ENCODE data around the gene PPARG. TPM values are rescaled to one million over a fixed set of nuclear protein-coding genes. Genes with fewer than 3 reads are reported as not detected.

PPARG gene
- total and polyA plus RNA-seq, 10 of the 15 experiments (the other 5 are each of a cell fraction or from before 2014, with no cell fraction given): 0.06 to 0.86 (median 0.12) TPM; not detected in 5

DNA sequence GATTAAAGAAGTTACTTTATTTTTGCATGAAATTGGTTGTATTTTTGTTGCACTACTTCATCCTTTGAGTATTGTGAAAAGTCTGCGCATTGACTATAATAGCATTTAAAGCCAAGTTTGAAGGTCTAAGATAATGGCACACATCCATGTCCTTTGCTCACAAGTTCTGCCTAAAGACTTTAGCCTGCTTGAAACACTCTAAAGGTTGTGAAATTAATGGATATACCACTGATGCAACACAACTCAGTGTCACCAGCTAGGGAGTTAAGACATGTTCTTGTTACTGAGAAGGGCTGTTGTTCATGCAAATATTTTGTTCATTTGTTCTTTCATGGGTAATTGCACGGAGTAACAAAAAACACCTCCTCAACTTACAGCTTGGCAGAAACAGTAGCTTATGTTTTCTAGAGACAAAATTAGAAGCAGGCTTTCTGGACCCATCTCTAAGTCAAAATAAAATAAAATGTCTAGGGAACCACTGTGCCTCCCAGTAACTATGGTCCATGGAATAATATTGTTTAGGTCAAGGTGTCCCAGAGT, 83.9 kb downstream of the PPARG start (continued):
- TF ChIP-seq GATAD2B (conservative IDR thresholded peaks at IDR 0.05; ENCODE audit: low read depth) (no peak), NRF1 (conservative IDR thresholded peaks at IDR 0.05; ENCODE audit: low read depth, low read length) (no peak), MTA3 (IDR thresholded peaks at IDR 0.05; ENCODE audit: borderline replicate concordance, low read length) (no peak), CBFB (IDR thresholded peaks at IDR 0.05; ENCODE audit: low read depth) (no peak)
- TF ChIP-seq, protein P1, sequence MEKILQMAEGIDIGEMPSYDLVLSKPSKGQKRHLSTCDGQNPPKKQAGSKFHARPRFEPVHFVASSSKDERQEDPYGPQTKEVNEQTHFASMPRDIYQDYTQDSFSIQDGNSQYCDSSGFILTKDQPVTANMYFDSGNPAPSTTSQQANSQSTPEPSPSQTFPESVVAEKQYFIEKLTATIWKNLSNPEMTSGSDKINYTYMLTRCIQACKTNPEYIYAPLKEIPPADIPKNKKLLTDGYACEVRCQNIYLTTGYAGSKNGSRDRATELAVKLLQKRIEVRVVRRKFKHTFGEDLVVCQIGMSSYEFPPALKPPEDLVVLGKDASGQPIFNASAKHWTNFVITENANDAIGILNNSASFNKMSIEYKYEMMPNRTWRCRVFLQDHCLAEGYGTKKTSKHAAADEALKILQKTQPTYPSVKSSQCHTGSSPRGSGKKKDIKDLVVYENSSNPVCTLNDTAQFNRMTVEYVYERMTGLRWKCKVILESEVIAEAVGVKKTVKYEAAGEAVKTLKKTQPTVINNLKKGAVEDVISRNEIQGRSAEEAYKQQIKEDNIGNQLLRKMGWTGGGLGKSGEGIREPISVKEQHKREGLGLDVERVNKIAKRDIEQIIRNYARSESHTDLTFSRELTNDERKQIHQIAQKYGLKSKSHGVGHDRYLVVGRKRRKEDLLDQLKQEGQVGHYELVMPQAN (conservative IDR thresholded peaks at IDR 0.05): no peak
- TF ChIP-seq, protein P2, sequence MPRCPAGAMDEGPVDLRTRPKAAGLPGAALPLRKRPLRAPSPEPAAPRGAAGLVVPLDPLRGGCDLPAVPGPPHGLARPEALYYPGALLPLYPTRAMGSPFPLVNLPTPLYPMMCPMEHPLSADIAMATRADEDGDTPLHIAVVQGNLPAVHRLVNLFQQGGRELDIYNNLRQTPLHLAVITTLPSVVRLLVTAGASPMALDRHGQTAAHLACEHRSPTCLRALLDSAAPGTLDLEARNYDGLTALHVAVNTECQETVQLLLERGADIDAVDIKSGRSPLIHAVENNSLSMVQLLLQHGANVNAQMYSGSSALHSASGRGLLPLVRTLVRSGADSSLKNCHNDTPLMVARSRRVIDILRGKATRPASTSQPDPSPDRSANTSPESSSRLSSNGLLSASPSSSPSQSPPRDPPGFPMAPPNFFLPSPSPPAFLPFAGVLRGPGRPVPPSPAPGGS (IDR thresholded peaks at IDR 0.05; ENCODE audit: borderline replicate concordance, insufficient read depth, low read depth, low read length, poor library complexity, severe bottlenecking): no peak

DNA sequence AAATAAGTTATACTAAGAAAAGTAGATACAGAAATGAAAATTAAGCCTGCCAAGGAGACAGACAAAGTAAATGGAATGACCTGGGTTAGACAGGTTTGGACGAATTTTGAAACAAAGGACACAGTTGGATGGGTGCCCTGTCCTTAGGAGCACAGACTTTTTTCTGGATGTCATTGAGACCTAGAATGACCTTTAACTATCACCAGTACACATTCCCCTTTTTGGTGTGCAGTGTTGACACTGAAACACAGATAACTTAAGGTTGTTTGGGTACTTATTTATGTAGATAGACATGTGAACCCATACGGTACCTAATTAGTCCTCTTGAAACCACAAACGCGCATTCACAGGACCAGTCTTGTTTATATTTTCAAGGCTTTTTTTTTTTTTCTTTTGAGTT, 86.7 kb downstream of the PPARG start:
- peak; percentile 73 for ATAC-seq
- no peak overlapping the region for H3K27ac ChIP-seq (ENCODE audit: control insufficient read depth, insufficient read depth)
- in situ Hi-C loops (cut with MboI) (no loop called here), intact Hi-C loops (cut with micrococcal nuclease; ENCODE audit: unreplicated experiment) (no loop called here)
- H3K4me3 ChIP-seq: no peak overlapping the region
- no peaks in the 10 kb centered on the region; a peak in 2 of 4 replicates for H3K27me3 ChIP-seq (replicated peaks in 1 of 2; ENCODE audit: control insufficient read depth in 2 of 2, insufficient read depth in 2 of 2, low read length in 1 of 2)
- TF ChIP-seq NR2F1 (conservative IDR thresholded peaks at IDR 0.05) (no peak), KLF5 (IDR thresholded peaks at IDR 0.05; ENCODE audit: partially characterized antibody) (no peak), ZNF384 (IDR thresholded peaks at IDR 0.05; ENCODE audit: borderline replicate concordance, low read depth, low read length) (no peak), FOXK2 (IDR thresholded peaks at IDR 0.05) (no peak), NBN (IDR thresholded peaks at IDR 0.05) (no peak)
- TF ChIP-seq, protein P3, sequence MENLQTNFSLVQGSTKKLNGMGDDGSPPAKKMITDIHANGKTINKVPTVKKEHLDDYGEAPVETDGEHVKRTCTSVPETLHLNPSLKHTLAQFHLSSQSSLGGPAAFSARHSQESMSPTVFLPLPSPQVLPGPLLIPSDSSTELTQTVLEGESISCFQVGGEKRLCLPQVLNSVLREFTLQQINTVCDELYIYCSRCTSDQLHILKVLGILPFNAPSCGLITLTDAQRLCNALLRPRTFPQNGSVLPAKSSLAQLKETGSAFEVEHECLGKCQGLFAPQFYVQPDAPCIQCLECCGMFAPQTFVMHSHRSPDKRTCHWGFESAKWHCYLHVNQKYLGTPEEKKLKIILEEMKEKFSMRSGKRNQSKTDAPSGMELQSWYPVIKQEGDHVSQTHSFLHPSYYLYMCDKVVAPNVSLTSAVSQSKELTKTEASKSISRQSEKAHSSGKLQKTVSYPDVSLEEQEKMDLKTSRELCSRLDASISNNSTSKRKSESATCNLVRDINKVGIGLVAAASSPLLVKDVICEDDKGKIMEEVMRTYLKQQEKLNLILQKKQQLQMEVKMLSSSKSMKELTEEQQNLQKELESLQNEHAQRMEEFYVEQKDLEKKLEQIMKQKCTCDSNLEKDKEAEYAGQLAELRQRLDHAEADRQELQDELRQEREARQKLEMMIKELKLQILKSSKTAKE (IDR thresholded peaks at IDR 0.05; ENCODE audit: low read depth, poor library complexity, severe bottlenecking): no peak
- TF ChIP-seq, protein P1 (conservative IDR thresholded peaks at IDR 0.05): no peak
- DNase-seq (ENCODE audit: low read depth, low spot score): no peak
- no peaks in the 10 kb centered on the region for H4K20me1 ChIP-seq (ENCODE audit: control insufficient read depth, insufficient read depth)
- no TSS peak for BruUV-seq (replicated peaks)
- SMC1A ChIA-PET (ENCODE audit: uncharacterized antibody, unreplicated experiment): interaction anchor here (0.9 kb wide), 1 partner anchor 234 kb away, joined by 4 read pairs; no protein-coding TSS in a partner anchor
- 74% methylated on average over 4 of the region's 4 CpGs for WGBS (ENCODE audit: insufficient coverage, insufficient replicate concordance, low lambda C conversion rate, missing lambda C conversion rate)
- no peaks in the 10 kb centered on the region for H3K9me3 ChIP-seq (replicated peaks; ENCODE audit: control insufficient read depth, insufficient read depth, low read length)
- no peak overlapping the region for H3K4me2 ChIP-seq (ENCODE audit: control insufficient read depth, insufficient read depth)
- CTCF ChIA-PET: no interaction called here
- H3K9ac ChIP-seq (ENCODE audit: control insufficient read depth, insufficient read depth, low read length): no peak overlapping the region
- RAD21 ChIA-PET (ENCODE audit: unreplicated experiment): no interaction called here
- H3K36me3 ChIP-seq (ENCODE audit: control insufficient read depth in 2 of 2, insufficient read depth in 2 of 2, low read length in 1 of 2): no peaks in the 10 kb centered on the region
- H2AFZ ChIP-seq (ENCODE audit: control insufficient read depth, low read depth, low read length): no peak overlapping the region
- no peaks in the 10 kb centered on the region for H3K4me1 ChIP-seq (ENCODE audit: control insufficient read depth, insufficient read depth, low read length)
- H3K79me2 ChIP-seq (ENCODE audit: control insufficient read depth, insufficient read depth, low read length): no peaks in the 10 kb centered on the region
- POLR2A ChIA-PET: no interaction called here
- FAIRE-seq: no peak
